H1 (cell line): ENCODE measurements around the gene CACNG6.

Source experiments
- ASH2L ChIP-seq: fragments of 200-600, 300-600 bp; sonication (generic); IDR thresholded peaks from one replicate; pipeline ENCODE4 v1.7.1; 2017; ENCODE audit warnings: low read length
- CHD2 ChIP-seq: IDR thresholded peaks from 2 replicates; pipeline ENCODE4 v1.6.1; 2012; ENCODE audit warnings: low read length, improper control_type of control experiment
- CHD7 ChIP-seq: fragments of 300-600 bp; sonication (generic); IDR thresholded peaks from 2 replicates; pipeline ENCODE4 v1.7.1; 2012; ENCODE audit warnings: low read length, moderate library complexity, mild to moderate bottlenecking, inconsistent platforms; ENCODE audit not compliant: insufficient replicate concordance
- CREB1 ChIP-seq: IDR thresholded peaks from 2 replicates; pipeline ENCODE4 v1.6.1; 2012; ENCODE audit warnings: inconsistent platforms
- FOSL1 ChIP-seq: IDR thresholded peaks from 2 replicates; pipeline ENCODE4 v1.6.1; 2011; ENCODE audit warnings: mild to moderate bottlenecking, low read depth, low read length, moderate library complexity; ENCODE audit not compliant: insufficient read depth
- GTF2F1 ChIP-seq: IDR thresholded peaks from 2 replicates; pipeline ENCODE4 v1.6.1; 2012; ENCODE audit warnings: low read depth, low read length, improper control_type of control experiment, borderline replicate concordance
- POLR2A ChIP-seq, 2 experiments: IDR thresholded peaks; 1 replicate in 1 of 2; 2 replicates in 1 of 2; pipeline ENCODE4 v1.6.1; 2011; ENCODE audit warnings: low read depth in 2 of 2, low read length in 2 of 2, mild to moderate bottlenecking in 2 of 2; ENCODE audit errors: control extremely low read depth in 1 of 2
- SP1 ChIP-seq: IDR thresholded peaks from 2 replicates; pipeline ENCODE4 v1.6.1; 2011; ENCODE audit warnings: low read depth, low read length
- TCF12 ChIP-seq: IDR thresholded peaks from 2 replicates; pipeline ENCODE4 v1.6.1; 2011; ENCODE audit warnings: low read depth, mild to moderate bottlenecking, low read length
- TEAD4 ChIP-seq: IDR thresholded peaks from 2 replicates; pipeline ENCODE4 v1.6.1; 2012; ENCODE audit warnings: low read depth, low read length, inconsistent platforms, mixed read lengths
- TF ChIP-seq, protein P1 (sequence below), 3 experiments: IDR thresholded peaks; 1 replicate in 2 of 3; 2 replicates in 1 of 3; pipeline versions ENCODE4 v1.5.1 to v1.6.1; 2011; ENCODE audit warnings: low read length in 3 of 3, mild to moderate bottlenecking in 3 of 3, inconsistent platforms in 2 of 3, low read depth in 1 of 3, moderate library complexity in 1 of 3; ENCODE audit not compliant: insufficient read depth in 1 of 3; ENCODE audit errors: control extremely low read depth in 1 of 3

- TF ChIP-seq POLR2A (IDR thresholded peaks at IDR 0.05; ENCODE audit: control extremely low read depth in 1 of 2, low read depth in 2 of 2, low read length in 2 of 2) (no peak; a peak in 1 of 3 replicates), CREB1 (no peak), TCF12 (no peak), CHD7 (no peak), TEAD4 (no peak), ASH2L (no peak), GTF2F1 (no peak), FOSL1 (no peak), CHD2 (no peak), SP1 (no peak)
- TF ChIP-seq, protein P1, sequence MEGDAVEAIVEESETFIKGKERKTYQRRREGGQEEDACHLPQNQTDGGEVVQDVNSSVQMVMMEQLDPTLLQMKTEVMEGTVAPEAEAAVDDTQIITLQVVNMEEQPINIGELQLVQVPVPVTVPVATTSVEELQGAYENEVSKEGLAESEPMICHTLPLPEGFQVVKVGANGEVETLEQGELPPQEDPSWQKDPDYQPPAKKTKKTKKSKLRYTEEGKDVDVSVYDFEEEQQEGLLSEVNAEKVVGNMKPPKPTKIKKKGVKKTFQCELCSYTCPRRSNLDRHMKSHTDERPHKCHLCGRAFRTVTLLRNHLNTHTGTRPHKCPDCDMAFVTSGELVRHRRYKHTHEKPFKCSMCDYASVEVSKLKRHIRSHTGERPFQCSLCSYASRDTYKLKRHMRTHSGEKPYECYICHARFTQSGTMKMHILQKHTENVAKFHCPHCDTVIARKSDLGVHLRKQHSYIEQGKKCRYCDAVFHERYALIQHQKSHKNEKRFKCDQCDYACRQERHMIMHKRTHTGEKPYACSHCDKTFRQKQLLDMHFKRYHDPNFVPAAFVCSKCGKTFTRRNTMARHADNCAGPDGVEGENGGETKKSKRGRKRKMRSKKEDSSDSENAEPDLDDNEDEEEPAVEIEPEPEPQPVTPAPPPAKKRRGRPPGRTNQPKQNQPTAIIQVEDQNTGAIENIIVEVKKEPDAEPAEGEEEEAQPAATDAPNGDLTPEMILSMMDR (IDR thresholded peaks at IDR 0.05; ENCODE audit: control extremely low read depth in 1 of 3, insufficient read depth in 1 of 3, low read depth in 1 of 3, low read length in 3 of 3), result no peak
Measured at GRCh38 chr19:53981376-53981951, 10.0 kb upstream of the CACNG6 start.
